Mesenchymal stem cell (in vitro differentiated cells and primary cell): ENCODE results near the gene FRAS1.

ENCODE experiments used
- DNase-seq: peaks from one replicate; pipeline ENCODE4 v3.0.0-alpha.2; 2013
- H2AFZ ChIP-seq: one replicate; pipeline ENCODE4 v1.6.1; 2013; ENCODE audit warnings: low read depth, mild to moderate bottlenecking, control low read depth, inconsistent platforms, low read length, moderate library complexity
- H2AK5ac ChIP-seq: 2 replicates; pipeline ENCODE4 v1.6.1; 2013; ENCODE audit warnings: low read length, moderate library complexity, mild to moderate bottlenecking, inconsistent platforms; ENCODE audit not compliant: severe bottlenecking
- H2BK120ac ChIP-seq: one replicate; pipeline ENCODE4 v1.6.1; 2013; ENCODE audit warnings: low read depth, mild to moderate bottlenecking, inconsistent platforms, low read length, moderate library complexity
- H2BK12ac ChIP-seq, 2 experiments: one replicate each; pipeline ENCODE4 v1.6.1; 2013; ENCODE audit warnings: inconsistent platforms in 2 of 2, low read length in 2 of 2, mild to moderate bottlenecking in 2 of 2, moderate library complexity in 2 of 2, control low read depth in 1 of 2
- H2BK15ac ChIP-seq: one replicate; pipeline ENCODE4 v1.6.1; 2013; ENCODE audit warnings: mild to moderate bottlenecking, low read depth, inconsistent platforms; ENCODE audit not compliant: poor library complexity, severe bottlenecking
- H2BK5ac ChIP-seq: 2 replicates; pipeline ENCODE4 v1.6.1; 2013; ENCODE audit warnings: low read depth, mild to moderate bottlenecking, low read length, control low read depth, inconsistent platforms; ENCODE audit not compliant: poor library complexity, severe bottlenecking
- H3K14ac ChIP-seq, 2 experiments: one replicate each; pipeline ENCODE4 v1.6.1; 2013; ENCODE audit warnings: inconsistent platforms in 2 of 2, low read length in 2 of 2, control low read depth in 1 of 2, mild to moderate bottlenecking in 1 of 2, moderate library complexity in 1 of 2
- H3K18ac ChIP-seq, 2 experiments: one replicate each; pipeline ENCODE4 v1.6.1; 2013; ENCODE audit warnings: inconsistent platforms in 2 of 2, low read length in 2 of 2, control low read depth in 1 of 2, low read depth in 1 of 2, mild to moderate bottlenecking in 1 of 2
- H3K23ac ChIP-seq, 2 experiments: one replicate each; pipeline ENCODE4 v1.6.1; 2013; ENCODE audit warnings: inconsistent platforms in 2 of 2, low read length in 2 of 2, mild to moderate bottlenecking in 2 of 2, moderate library complexity in 2 of 2, control low read depth in 1 of 2
- H3K27ac ChIP-seq: 2 replicates; pipeline ENCODE4 v1.5.1; 2013; ENCODE audit warnings: mild to moderate bottlenecking, moderate library complexity, low read length, control low read depth, inconsistent platforms; ENCODE audit not compliant: poor library complexity, severe bottlenecking
- H3K27me3 ChIP-seq, 2 experiments: 2 replicates each; pipeline versions ENCODE4 v1.6.1 to v1.7.0; 2013; ENCODE audit warnings: low read length in 2 of 2, mild to moderate bottlenecking in 2 of 2, moderate library complexity in 2 of 2, control low read depth in 1 of 2, inconsistent platforms in 1 of 2; ENCODE audit not compliant: control insufficient read depth in 1 of 2, insufficient read depth in 1 of 2
- H3K36me3 ChIP-seq, 2 experiments: 2 replicates each; pipeline versions ENCODE4 v1.6.1 to v1.7.0; 2013; ENCODE audit warnings: low read length in 2 of 2, control low read depth in 1 of 2, inconsistent platforms in 1 of 2, low read depth in 1 of 2, mild to moderate bottlenecking in 1 of 2; ENCODE audit not compliant: insufficient read depth in 2 of 2, control insufficient read depth in 1 of 2
- H3K4ac ChIP-seq, 2 experiments: one replicate each; pipeline ENCODE4 v1.6.1; 2013; ENCODE audit warnings: inconsistent platforms in 2 of 2, low read length in 2 of 2, mild to moderate bottlenecking in 2 of 2, moderate library complexity in 2 of 2, control low read depth in 1 of 2, low read depth in 1 of 2
- H3K4me1 ChIP-seq: 2 replicates; pipeline ENCODE4 v1.6.1; 2013; ENCODE audit warnings: low read depth, low read length, control low read depth; ENCODE audit not compliant: control insufficient read depth, insufficient read depth
- H3K4me2 ChIP-seq: 2 replicates; pipeline ENCODE4 v1.6.1; 2013; ENCODE audit warnings: low read length, mild to moderate bottlenecking, inconsistent platforms; ENCODE audit not compliant: poor library complexity, severe bottlenecking
- H3K4me3 ChIP-seq, 2 experiments: 2 replicates each; pipeline versions ENCODE4 v1.5.1 to v1.7.0; 2013; ENCODE audit warnings: low read length in 2 of 2, mild to moderate bottlenecking in 2 of 2, control low read depth in 1 of 2, low read depth in 1 of 2; ENCODE audit not compliant: insufficient read depth in 1 of 2
- H3K79me1 ChIP-seq: replicated peaks from 2 replicates; pipeline ENCODE4 v1.6.1; 2013; ENCODE audit warnings: mild to moderate bottlenecking, control low read depth, low read length, inconsistent platforms; ENCODE audit not compliant: poor library complexity, severe bottlenecking
- H3K9ac ChIP-seq: 2 replicates; pipeline ENCODE4 v1.7.0; 2013; ENCODE audit warnings: mild to moderate bottlenecking, low read length, moderate library complexity
- H3K9me3 ChIP-seq: 2 replicates; pipeline ENCODE4 v1.7.0; 2013; ENCODE audit warnings: mild to moderate bottlenecking, low read length; ENCODE audit not compliant: control insufficient read depth
- H4K8ac ChIP-seq: one replicate; pipeline ENCODE4 v1.6.1; 2013; ENCODE audit warnings: inconsistent platforms, mild to moderate bottlenecking, low read length, moderate library complexity
- H4K91ac ChIP-seq: one replicate; pipeline ENCODE4 v1.6.1; 2013; ENCODE audit warnings: mild to moderate bottlenecking, low read length, inconsistent platforms
- WGBS: methylation state at CpG from one replicate; pipeline ENCODE4 v1.1.7; 2013; ENCODE audit warnings: mixed read lengths; 5-methylcytosine and 5-hydroxymethylcytosine counted together

Gene FRAS1

DNA sequence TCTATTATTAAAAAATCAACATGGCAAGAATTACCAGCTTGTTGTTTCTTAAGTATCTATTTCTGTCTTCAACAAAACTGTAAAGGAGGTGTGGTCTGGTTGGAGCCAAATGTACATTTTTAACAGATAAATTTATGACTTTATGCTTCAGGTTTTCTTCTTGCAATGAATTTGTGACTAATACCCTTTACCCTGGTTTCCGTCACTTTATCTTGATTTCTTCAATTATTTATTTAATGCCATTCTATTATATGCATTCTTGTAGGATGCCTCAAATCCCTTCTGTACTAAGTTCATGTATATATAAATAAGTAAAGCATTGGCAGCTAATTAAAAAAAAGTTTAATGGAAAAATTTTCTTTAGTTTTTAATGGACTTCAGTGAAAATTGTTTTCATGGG lies 453.0 kb downstream of the FRAS1 start:
- Histone ChIP-seq H3K4me2 (no peak overlapping the region), H3K27ac (no peak overlapping the region), H3K4ac (no peak overlapping the region), H2BK12ac (no peak overlapping the region), H3K4me3 (no peak overlapping the region), H3K9ac (no peak overlapping the region), H3K4me1 (no peaks in the 10 kb centered on the region), H3K18ac (no peak overlapping the region), H3K79me1 (no peaks in the 10 kb centered on the region), H2AK5ac (no peak overlapping the region), H2BK15ac (no peak overlapping the region), H4K8ac (no peak overlapping the region), H3K9me3 (no peaks in the 10 kb centered on the region), H2BK120ac (no peak overlapping the region), H2AFZ (no peak overlapping the region), H3K27me3 (no peaks in the 10 kb centered on the region), H4K91ac (no peak overlapping the region), H3K23ac (no peak overlapping the region), H2BK5ac (no peak overlapping the region), H3K14ac (no peak overlapping the region), H3K36me3 (peaks cover 3 to 27% of the 10 kb centered on the region in 2 experiments)
- DNase-seq = no peak
- WGBS = no CpG with 5 or more reads among the region's 1 CpG

DNA sequence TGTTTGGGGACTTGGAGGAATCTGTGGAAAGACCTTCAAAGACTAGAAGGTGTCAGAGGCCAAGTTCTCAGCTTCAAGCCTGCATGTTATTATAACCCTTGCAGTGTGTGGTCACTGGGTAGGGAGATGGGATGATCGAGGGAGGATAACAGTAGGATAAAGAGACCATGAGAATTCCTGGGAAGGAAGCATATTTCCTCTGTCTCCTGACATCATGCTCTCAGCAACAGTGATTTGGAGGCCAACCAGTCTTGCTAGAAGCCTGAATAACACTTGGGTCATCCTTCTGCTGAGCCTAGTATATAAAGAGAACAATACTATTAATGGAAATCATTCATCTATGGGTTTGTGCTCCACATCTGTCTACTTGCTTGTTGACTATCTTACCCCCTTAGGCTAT lies 453.6 kb downstream of the FRAS1 start:
- H2AFZ ChIP-seq = no peak overlapping the region
- H3K9me3 ChIP-seq = no peaks in the 10 kb centered on the region
- no peak overlapping the region for H2BK120ac ChIP-seq
- no peak overlapping the region for H3K14ac ChIP-seq
- H3K79me1 ChIP-seq = no peaks in the 10 kb centered on the region
- H3K36me3 ChIP-seq = peaks cover 3 to 27% of the 10 kb centered on the region in 2 experiments
- no peaks in the 10 kb centered on the region for H3K27me3 ChIP-seq
- H2BK5ac ChIP-seq = no peak overlapping the region
- WGBS = 89% methylated on average over 1 of the region's 1 CpG
- no peak overlapping the region for H3K23ac ChIP-seq
- H2BK15ac ChIP-seq = no peak overlapping the region
- H2AK5ac ChIP-seq = no peak overlapping the region
- no peaks in the 10 kb centered on the region for H3K4me1 ChIP-seq
- no peak overlapping the region for H3K9ac ChIP-seq
- no peak overlapping the region for H4K8ac ChIP-seq
- no peak overlapping the region for H3K4me2 ChIP-seq
- H3K18ac ChIP-seq = no peak overlapping the region
- no peak overlapping the region for H3K4me3 ChIP-seq
- DNase-seq = no peak
- H3K27ac ChIP-seq = no peak overlapping the region
- H4K91ac ChIP-seq = no peak overlapping the region
- no peak overlapping the region for H3K4ac ChIP-seq
- H2BK12ac ChIP-seq = no peak overlapping the region

- Histone ChIP-seq H3K4me1 (no peaks in the 10 kb centered on the region), H4K91ac (no peak overlapping the region), H3K4me2 (no peak overlapping the region), H2BK15ac (no peak overlapping the region), H3K4ac (no peak overlapping the region), H2AK5ac (no peak overlapping the region), H2BK5ac (no peak overlapping the region), H3K27me3 (no peaks in the 10 kb centered on the region), H3K18ac (no peak overlapping the region), H3K4me3 (no peak overlapping the region), H2BK120ac (no peak overlapping the region), H3K36me3 (peaks cover 3 to 21% of the 10 kb centered on the region in 2 experiments), H3K9me3 (no peaks in the 10 kb centered on the region), H3K9ac (no peak overlapping the region), H2AFZ (no peak overlapping the region), H3K23ac (no peak overlapping the region), H3K79me1 (no peaks in the 10 kb centered on the region), H2BK12ac (no peak overlapping the region), H3K27ac (no peak overlapping the region), H3K14ac (no peak overlapping the region), H4K8ac (no peak overlapping the region)
- no peak for DNase-seq
- 86% methylated on average over 2 of the region's 3 CpGs for WGBS
Observed at GRCh38 chr4:78512357-78512920, 455.3 kb downstream of the FRAS1 start.

DNA sequence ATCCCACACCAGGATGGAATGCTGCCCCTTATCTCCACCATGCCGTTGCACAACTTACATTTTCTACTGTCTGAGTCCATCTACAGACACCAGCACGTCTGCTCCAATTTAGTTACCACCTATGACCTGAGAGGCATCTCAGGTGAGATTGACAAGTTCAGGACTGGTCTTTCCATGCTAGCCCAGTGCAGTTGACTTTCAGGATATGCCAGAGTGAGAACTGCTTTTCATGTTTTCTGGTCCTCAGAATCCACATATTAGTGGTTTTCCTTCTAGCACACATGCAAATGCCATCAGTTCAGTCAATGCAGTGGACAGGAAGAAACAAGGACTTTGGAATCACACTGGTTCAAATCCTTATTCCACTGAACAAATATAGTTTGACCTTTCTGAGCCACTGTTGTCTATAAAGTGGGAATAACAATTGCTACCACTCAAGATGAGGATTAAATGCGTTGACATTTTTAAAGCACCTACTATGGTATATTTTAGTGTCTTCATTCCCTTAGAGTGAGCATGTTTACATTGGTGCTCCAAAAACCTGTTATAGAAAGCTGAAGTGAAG lies 456.4 kb downstream of the FRAS1 start:
- Histone ChIP-seq H2BK5ac (no peak overlapping the region), H3K4me1 (no peaks in the 10 kb centered on the region), H2AK5ac (no peak overlapping the region), H3K27ac (no peak overlapping the region), H3K4me2 (no peak overlapping the region), H3K4me3 (no peak overlapping the region), H2BK15ac (no peak overlapping the region), H3K27me3 (no peaks in the 10 kb centered on the region), H2AFZ (no peak overlapping the region), H3K9me3 (no peaks in the 10 kb centered on the region), H2BK120ac (no peak overlapping the region), H3K9ac (no peak overlapping the region), H3K4ac (no peak overlapping the region), H4K8ac (no peak overlapping the region), H4K91ac (no peak overlapping the region), H3K36me3 (peaks cover 3 to 15% of the 10 kb centered on the region in 2 experiments), H3K23ac (no peak overlapping the region), H3K14ac (no peak overlapping the region), H3K79me1 (no peaks in the 10 kb centered on the region), H2BK12ac (no peak overlapping the region), H3K18ac (no peak overlapping the region)
- no peak for DNase-seq
- WGBS = 89% methylated on average over 3 of the region's 3 CpGs
